Cardiac muscle cell (in vitro differentiated cells and primary cell): ENCODE measurements around the gene FOSB. TPM values are rescaled to one million over a fixed set of nuclear protein-coding genes. Genes with fewer than 3 reads are reported as not detected.
"Not testable (repeated sequence)": the region's sequence is repeated elsewhere in the genome, so short reads cannot be mapped to it uniquely, and the experiment has no call there.

ENCODE experiments used
- DNase-seq, 2 donors: peaks; one replicate each; pipeline versions ENCODE4 v3.0.0 to v3.0.0-alpha.2; 2010 to 2017; ENCODE audit warnings: low read depth in 1 of 2, low spot score in 1 of 2
- H3K27ac ChIP-seq: fragments of 200-600 bp; sonication (generic); 2 replicates; pipeline ENCODE4 v1.5.1; 2016
- H3K27me3 ChIP-seq: fragments of 200-600 bp; sonication (generic); 2 replicates; pipeline ENCODE4 v1.6.0; 2016; ENCODE audit warnings: control low read depth
- H3K36me3 ChIP-seq: fragments of 200-600 bp; sonication (generic); 2 replicates; pipeline ENCODE4 v1.5.1; 2016; ENCODE audit warnings: control low read depth
- H3K4me1 ChIP-seq: fragments of 200-600 bp; sonication (generic); 2 replicates; pipeline ENCODE4 v1.8.1; 2017; ENCODE audit warnings: low read depth, mild to moderate bottlenecking, mixed run types
- H3K4me3 ChIP-seq: fragments of 200-600 bp; sonication (generic); 2 replicates; pipeline ENCODE4 v1.5.1; 2016; ENCODE audit warnings: mild to moderate bottlenecking
- H3K9me3 ChIP-seq: fragments of 200-600 bp; sonication (generic); 2 replicates; pipeline ENCODE4 v1.5.1; 2017; ENCODE audit warnings: low read depth, mild to moderate bottlenecking, control low read depth
- CTCF ChIP-seq: IDR thresholded peaks from 2 replicates; pipeline ENCODE4 v1.5.1; 2012; ENCODE audit warnings: low read depth, mild to moderate bottlenecking, low read length
- polyA plus RNA-seq: library from polyadenylated mRNA; unstranded; fragments of >200 nt; fragmentation: Nextera tagmentation; extraction: Ambion mirVana; gene quantifications from 2 replicates; pipeline ENCODE4 v1.2.1, GENCODE V29; 2016
- total RNA-seq: library from RNA; depleted of rRNA; stranded (reverse); fragments of >200 nt; gene quantifications from 2 replicates; pipeline ENCODE4 v1.2.3, GENCODE V29; 2016

The FOSB gene
- total and polyA plus RNA-seq, 2 experiments from 2014 or later, result 1.7 to 4.5 TPM

- peak overlapping the region; percentile 92 for H3K27ac ChIP-seq
- peak overlapping the region; percentile 72 for H3K4me3 ChIP-seq
- no peaks in the 10 kb centered on the region for H3K36me3 ChIP-seq
- peak; percentile 49 to 76 for DNase-seq
- no peak for TF ChIP-seq CTCF
- no peaks in the 10 kb centered on the region for H3K27me3 ChIP-seq
- no peaks in the 10 kb centered on the region for H3K9me3 ChIP-seq
- no peaks in the 10 kb centered on the region for H3K4me1 ChIP-seq
Observed at GRCh38 chr19:45508417-45508860, 40.6 kb downstream of the FOSB start.

GRCh38 chr19:45508861-45509691 lies 41.3 kb downstream of the FOSB start:
- Histone ChIP-seq H3K9me3 (no peaks in the 10 kb centered on the region), H3K4me1 (no peaks in the 10 kb centered on the region), H3K27ac (peak overlapping the region; percentile 92), H3K27me3 (no peaks in the 10 kb centered on the region), H3K4me3 (peak overlapping the region; percentile 72), H3K36me3 (no peaks in the 10 kb centered on the region)
- no peak for TF ChIP-seq CTCF
- DNase-seq, result peak; percentile 76 to 84

GRCh38 chr19:45509692-45510015 lies 41.9 kb downstream of the FOSB start:
- Histone ChIP-seq H3K27me3 (no peaks in the 10 kb centered on the region), H3K4me3 (peak overlapping the region; percentile 72), H3K9me3 (no peaks in the 10 kb centered on the region), H3K36me3 (no peaks in the 10 kb centered on the region), H3K4me1 (no peaks in the 10 kb centered on the region), H3K27ac (peak overlapping the region; percentile 92)
- no peak for TF ChIP-seq CTCF
- DNase-seq, result no peak

DNA sequence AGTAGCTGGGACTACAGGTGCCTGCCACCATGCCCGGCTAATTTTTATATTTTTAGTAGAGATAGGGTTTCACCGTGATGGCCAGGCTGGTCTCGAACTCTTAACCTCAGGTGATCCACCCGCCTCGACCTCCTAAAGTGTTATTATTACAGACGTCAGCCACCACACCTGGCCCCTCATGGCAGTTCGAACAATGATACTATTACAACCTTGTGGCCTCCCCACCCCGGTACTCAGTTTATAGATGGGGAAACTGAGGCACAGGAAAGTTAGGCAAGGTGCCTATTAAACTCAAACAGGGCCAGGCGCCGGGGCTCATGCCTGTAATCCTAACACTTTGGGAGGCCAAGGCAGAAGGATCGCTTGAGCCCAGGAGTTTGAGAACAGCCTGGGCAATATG lies 42.6 kb downstream of the FOSB start:
- not testable (repeated sequence) for H3K36me3 ChIP-seq, H3K9me3 ChIP-seq, H3K4me3 ChIP-seq, H3K27ac ChIP-seq, H3K4me1 ChIP-seq, H3K27me3 ChIP-seq, DNase-seq

DNA sequence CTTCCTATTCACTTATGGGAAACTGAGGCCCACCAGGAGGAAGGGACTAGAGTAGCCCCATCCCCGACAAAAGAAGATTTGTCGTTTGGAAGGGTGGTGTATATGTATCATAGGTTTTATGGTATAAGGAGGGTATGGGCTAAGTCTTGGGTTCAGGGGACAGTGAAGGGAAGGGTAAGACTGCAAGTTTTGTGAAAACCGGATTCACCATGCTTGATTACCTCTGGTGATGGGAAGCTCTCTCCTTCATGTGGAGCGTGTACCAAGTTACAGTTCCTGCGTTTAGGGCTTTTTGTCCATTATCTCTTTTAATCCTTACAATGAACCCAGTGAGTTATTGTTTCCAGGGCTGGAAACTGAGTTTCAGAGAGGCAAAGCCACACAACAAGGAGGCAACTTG lies 43.3 kb downstream of the FOSB start:
- no peak for TF ChIP-seq CTCF
- Histone ChIP-seq H3K4me3 (no peak overlapping the region), H3K27ac (no peak overlapping the region), H3K9me3 (no peaks in the 10 kb centered on the region), H3K4me1 (no peaks in the 10 kb centered on the region), H3K36me3 (no peaks in the 10 kb centered on the region), H3K27me3 (no peaks in the 10 kb centered on the region)
- no peak for DNase-seq

GRCh38 chr19:45512881-45513483 lies 45.2 kb downstream of the FOSB start:
- no peak for TF ChIP-seq CTCF
- Histone ChIP-seq H3K9me3 (no peaks in the 10 kb centered on the region), H3K36me3 (peaks cover 3% of the 10 kb centered on the region)

More at GRCh38 chr19:45512881-45513483, 45.2 kb downstream of the FOSB start:
- H3K4me1 ChIP-seq, result no peaks in the 10 kb centered on the region
- DNase-seq, result no peak
- H3K4me3 ChIP-seq, result no peak overlapping the region
- H3K27me3 ChIP-seq, result no peaks in the 10 kb centered on the region
- H3K27ac ChIP-seq, result peak overlapping the region; percentile 1
